ENCODE measurements around the gene RAPGEF6. TPM values are rescaled to one million over a fixed set of nuclear protein-coding genes. Genes with fewer than 3 reads are reported as not detected.

RAPGEF6 gene
- total and polyA plus RNA-seq, 9 of the 15 experiments (the other 6 are each of a cell fraction or from before 2014, with no cell fraction given) = 2.7 to 23.4 (median 12.7) TPM

GRCh38 chr5:131384173-131384572 is 250.9 kb downstream of the RAPGEF6 start (continued):
- TF ChIP-seq POLR3A (IDR thresholded peaks at IDR 0.05; ENCODE audit: borderline replicate concordance, extremely low read depth, insufficient read depth, insufficient read length) (no peak), MCM7 (IDR thresholded peaks at IDR 0.05) (no peak), ZNF449 (CRISPR knock-in tag; IDR thresholded peaks at IDR 0.05) (no peak), SIN3A (IDR thresholded peaks at IDR 0.05; ENCODE audit: borderline replicate concordance in 2 of 2, control insufficient read depth in 1 of 2, low read depth in 2 of 2, low read length in 2 of 2) (no peak), PRPF4 (IDR thresholded peaks at IDR 0.05; ENCODE audit: insufficient read depth, low read depth, low read length, poor library complexity, severe bottlenecking) (no peak), ELK3 (CRISPR knock-in tag; IDR thresholded peaks at IDR 0.05) (no peak), ARID1B (IDR thresholded peaks at IDR 0.05) (peak; percentile 74), PRDM10 (IDR thresholded peaks at IDR 0.05; ENCODE audit: partially characterized antibody) (peak; percentile 59), ZNF75A (CRISPR knock-in tag; IDR thresholded peaks at IDR 0.05) (no peak), ZNF239 (CRISPR knock-in tag; IDR thresholded peaks at IDR 0.05) (no peak), LCOR (CRISPR knock-in tag; IDR thresholded peaks at IDR 0.05) (no peak), ZBTB9 (CRISPR knock-in tag; IDR thresholded peaks at IDR 0.05) (0 out of 2 replicates have a peak, but pooled peaks have one; percentile 26), CHD4 (IDR thresholded peaks at IDR 0.05; ENCODE audit: insufficient read depth, insufficient replicate concordance, low read depth, low read length, poor library complexity, severe bottlenecking) (no peak)
- TF ChIP-seq, protein P1, sequence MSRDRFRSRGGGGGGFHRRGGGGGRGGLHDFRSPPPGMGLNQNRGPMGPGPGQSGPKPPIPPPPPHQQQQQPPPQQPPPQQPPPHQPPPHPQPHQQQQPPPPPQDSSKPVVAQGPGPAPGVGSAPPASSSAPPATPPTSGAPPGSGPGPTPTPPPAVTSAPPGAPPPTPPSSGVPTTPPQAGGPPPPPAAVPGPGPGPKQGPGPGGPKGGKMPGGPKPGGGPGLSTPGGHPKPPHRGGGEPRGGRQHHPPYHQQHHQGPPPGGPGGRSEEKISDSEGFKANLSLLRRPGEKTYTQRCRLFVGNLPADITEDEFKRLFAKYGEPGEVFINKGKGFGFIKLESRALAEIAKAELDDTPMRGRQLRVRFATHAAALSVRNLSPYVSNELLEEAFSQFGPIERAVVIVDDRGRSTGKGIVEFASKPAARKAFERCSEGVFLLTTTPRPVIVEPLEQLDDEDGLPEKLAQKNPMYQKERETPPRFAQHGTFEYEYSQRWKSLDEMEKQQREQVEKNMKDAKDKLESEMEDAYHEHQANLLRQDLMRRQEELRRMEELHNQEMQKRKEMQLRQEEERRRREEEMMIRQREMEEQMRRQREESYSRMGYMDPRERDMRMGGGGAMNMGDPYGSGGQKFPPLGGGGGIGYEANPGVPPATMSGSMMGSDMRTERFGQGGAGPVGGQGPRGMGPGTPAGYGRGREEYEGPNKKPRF (IDR thresholded peaks at IDR 0.05; ENCODE audit: low read depth, low read length) = no peak
- TF ChIP-seq, protein P2, sequence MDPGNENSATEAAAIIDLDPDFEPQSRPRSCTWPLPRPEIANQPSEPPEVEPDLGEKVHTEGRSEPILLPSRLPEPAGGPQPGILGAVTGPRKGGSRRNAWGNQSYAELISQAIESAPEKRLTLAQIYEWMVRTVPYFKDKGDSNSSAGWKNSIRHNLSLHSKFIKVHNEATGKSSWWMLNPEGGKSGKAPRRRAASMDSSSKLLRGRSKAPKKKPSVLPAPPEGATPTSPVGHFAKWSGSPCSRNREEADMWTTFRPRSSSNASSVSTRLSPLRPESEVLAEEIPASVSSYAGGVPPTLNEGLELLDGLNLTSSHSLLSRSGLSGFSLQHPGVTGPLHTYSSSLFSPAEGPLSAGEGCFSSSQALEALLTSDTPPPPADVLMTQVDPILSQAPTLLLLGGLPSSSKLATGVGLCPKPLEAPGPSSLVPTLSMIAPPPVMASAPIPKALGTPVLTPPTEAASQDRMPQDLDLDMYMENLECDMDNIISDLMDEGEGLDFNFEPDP (CRISPR knock-in tag; IDR thresholded peaks at IDR 0.05) = no peak

All from K562 (cell line).